Activated effector memory CD4-positive, alpha-beta T cell treated with Interleukin-2 at 50 U/mL for 16 hours (primary cell): ENCODE data around the gene GPT2.
A peak's percentile ranks its signal among the peaks of the same experiment; 100 is the strongest.
"Not testable (repeated sequence)": the region's sequence is repeated elsewhere in the genome, so short reads cannot be mapped to it uniquely, and the experiment has no call there.

Experiments used
- DNase-seq: peaks from one replicate; pipeline ENCODE4 v3.0.0-alpha.2; 2020

The GPT2 gene

GRCh38 chr16:46922239-46922638 is 38.1 kb downstream of the GPT2 start:
- no peak for DNase-seq

GRCh38 chr16:46923513-46924295 is 39.5 kb downstream of the GPT2 start:
- DNase-seq: no peak

- DNase-seq: no peak
Observed at GRCh38 chr16:46924402-46924801, 40.2 kb downstream of the GPT2 start.

GRCh38 chr16:46926470-46927225 is 42.5 kb downstream of the GPT2 start:
- DNase-seq: no peak

GRCh38 chr16:46927273-46927672 is 43.1 kb downstream of the GPT2 start:
- no peak for DNase-seq

GRCh38 chr16:46928811-46929210 is 44.6 kb downstream of the GPT2 start:
- DNase-seq: no peak

GRCh38 chr16:46929378-46930332 is 45.5 kb downstream of the GPT2 start:
- peak; percentile 42 for DNase-seq

GRCh38 chr16:46930861-46931260 is 46.7 kb downstream of the GPT2 start:
- DNase-seq: no peak

- DNase-seq: no peak
Observed at GRCh38 chr16:46932802-46933201, 48.6 kb downstream of the GPT2 start.

- DNase-seq: no peak
Observed at GRCh38 chr16:46937536-46937935, 53.4 kb downstream of the GPT2 start.

- DNase-seq: not testable (repeated sequence)
Observed at GRCh38 chr16:46944713-46945112, 60.6 kb downstream of the GPT2 start.

- peak; percentile 12 for DNase-seq
Observed at GRCh38 chr16:46947900-46948547, 63.9 kb downstream of the GPT2 start.

- DNase-seq: no peak
Observed at GRCh38 chr16:46948548-46949166, 64.5 kb downstream of the GPT2 start.

- no peak for DNase-seq
Observed at GRCh38 chr16:46949241-46949892, 65.2 kb downstream of the GPT2 start.

GRCh38 chr16:46950009-46950408 is 65.8 kb downstream of the GPT2 start:
- no peak for DNase-seq

GRCh38 chr16:46954562-46954961 is 70.4 kb downstream of the GPT2 start:
- no peak for DNase-seq

GRCh38 chr16:46961373-46962353 is 77.5 kb downstream of the GPT2 start:
- DNase-seq: no peak

GRCh38 chr16:46962629-46963028 is 78.5 kb downstream of the GPT2 start:
- DNase-seq: no peak

- no peak for DNase-seq
Observed at GRCh38 chr16:46968063-46968435, 83.9 kb downstream of the GPT2 start.

- no peak for DNase-seq
Observed at GRCh38 chr16:46970089-46970488, 85.9 kb downstream of the GPT2 start.
